DOHH2 (cell line): ENCODE data around the gene RBM15B.

Experiments
- H3F3A ChIP-seq: fragments of 200-600 bp; sonication (generic), shearing (Covaris generic); 2 replicates; pipeline ENCODE4 v1.6.0; 2016; ENCODE audit warnings: antibody characterized with exemption, mild to moderate bottlenecking; ENCODE audit not compliant: control insufficient read depth, insufficient read depth
- H3K27ac ChIP-seq: fragments of 200-600 bp; sonication (generic); 2 replicates; pipeline ENCODE4 v1.5.1; 2014; ENCODE audit warnings: low read depth, mild to moderate bottlenecking, low read length, moderate library complexity
- H3K27me3 ChIP-seq: fragments of 200-600 bp; sonication (generic); 2 replicates; pipeline ENCODE4 v1.6.1; 2014; ENCODE audit warnings: mild to moderate bottlenecking, low read length, mixed read lengths; ENCODE audit not compliant: control insufficient read depth
- H3K36me3 ChIP-seq: fragments of 200-600 bp; sonication (generic); 2 replicates; pipeline ENCODE4 v1.6.1; 2014; ENCODE audit warnings: mild to moderate bottlenecking, low read length, moderate library complexity, mixed read lengths; ENCODE audit not compliant: control insufficient read depth
- H3K4me1 ChIP-seq: fragments of 200-600 bp; sonication (generic); 2 replicates; pipeline ENCODE4 v1.6.1; 2014; ENCODE audit warnings: mild to moderate bottlenecking, low read length, mixed read lengths; ENCODE audit not compliant: control insufficient read depth
- H3K4me2 ChIP-seq: fragments of 200-600 bp; sonication (generic); 2 replicates; pipeline ENCODE4 v1.6.0; 2014; ENCODE audit warnings: mild to moderate bottlenecking, low read length, moderate library complexity
- H3K4me3 ChIP-seq: fragments of 200-600 bp; sonication (generic); 2 replicates; pipeline ENCODE4 v1.5.1; 2014; ENCODE audit warnings: mild to moderate bottlenecking, low read length, mixed read lengths
- H3K79me2 ChIP-seq: fragments of 200-600 bp; sonication (generic); 2 replicates; pipeline ENCODE4 v1.6.1; 2014; ENCODE audit warnings: mild to moderate bottlenecking, low read length, mixed read lengths; ENCODE audit not compliant: control insufficient read depth
- H3K9me2 ChIP-seq: fragments of 200-600 bp; sonication (generic); replicated peaks from 2 replicates; pipeline ENCODE4 v1.6.1; 2014; ENCODE audit warnings: mild to moderate bottlenecking, low read length, mixed read lengths; ENCODE audit not compliant: control insufficient read depth
- H3K9me3 ChIP-seq: fragments of 200-600 bp; sonication (generic); 2 replicates; pipeline ENCODE4 v1.6.1; 2014; ENCODE audit warnings: antibody characterized with exemption, low read length, mixed read lengths; ENCODE audit not compliant: control insufficient read depth, insufficient read depth
- H4K20me1 ChIP-seq: fragments of 200-600 bp; sonication (generic); 2 replicates; pipeline ENCODE4 v1.6.0; 2014; ENCODE audit warnings: low read depth, mild to moderate bottlenecking, antibody characterized with exemption, low read length, moderate library complexity; ENCODE audit not compliant: control insufficient read depth, insufficient read depth
- EZH2phosphoT487 ChIP-seq: fragments of 200-600 bp; sonication (generic); IDR thresholded peaks from 2 replicates; pipeline ENCODE4 v1.6.1; 2017; ENCODE audit warnings: borderline replicate concordance, mild to moderate bottlenecking, antibody characterized with exemption, low read length, moderate library complexity, mixed read lengths
- TF ChIP-seq, protein P1 (sequence below): fragments of 200-600 bp; sonication (generic); IDR thresholded peaks from one replicate; pipeline ENCODE4 v1.5.1; 2014; ENCODE audit warnings: antibody characterized with exemption, mild to moderate bottlenecking, low read depth, low read length; ENCODE audit not compliant: poor library complexity, severe bottlenecking

Gene RBM15B, protein sequence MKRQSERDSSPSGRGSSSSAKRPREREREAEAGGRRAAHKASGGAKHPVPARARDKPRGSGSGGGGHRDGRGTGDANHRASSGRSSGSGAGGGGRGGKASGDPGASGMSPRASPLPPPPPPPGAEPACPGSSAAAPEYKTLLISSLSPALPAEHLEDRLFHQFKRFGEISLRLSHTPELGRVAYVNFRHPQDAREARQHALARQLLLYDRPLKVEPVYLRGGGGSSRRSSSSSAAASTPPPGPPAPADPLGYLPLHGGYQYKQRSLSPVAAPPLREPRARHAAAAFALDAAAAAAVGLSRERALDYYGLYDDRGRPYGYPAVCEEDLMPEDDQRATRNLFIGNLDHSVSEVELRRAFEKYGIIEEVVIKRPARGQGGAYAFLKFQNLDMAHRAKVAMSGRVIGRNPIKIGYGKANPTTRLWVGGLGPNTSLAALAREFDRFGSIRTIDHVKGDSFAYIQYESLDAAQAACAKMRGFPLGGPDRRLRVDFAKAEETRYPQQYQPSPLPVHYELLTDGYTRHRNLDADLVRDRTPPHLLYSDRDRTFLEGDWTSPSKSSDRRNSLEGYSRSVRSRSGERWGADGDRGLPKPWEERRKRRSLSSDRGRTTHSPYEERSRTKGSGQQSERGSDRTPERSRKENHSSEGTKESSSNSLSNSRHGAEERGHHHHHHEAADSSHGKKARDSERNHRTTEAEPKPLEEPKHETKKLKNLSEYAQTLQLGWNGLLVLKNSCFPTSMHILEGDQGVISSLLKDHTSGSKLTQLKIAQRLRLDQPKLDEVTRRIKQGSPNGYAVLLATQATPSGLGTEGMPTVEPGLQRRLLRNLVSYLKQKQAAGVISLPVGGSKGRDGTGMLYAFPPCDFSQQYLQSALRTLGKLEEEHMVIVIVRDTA

DNA sequence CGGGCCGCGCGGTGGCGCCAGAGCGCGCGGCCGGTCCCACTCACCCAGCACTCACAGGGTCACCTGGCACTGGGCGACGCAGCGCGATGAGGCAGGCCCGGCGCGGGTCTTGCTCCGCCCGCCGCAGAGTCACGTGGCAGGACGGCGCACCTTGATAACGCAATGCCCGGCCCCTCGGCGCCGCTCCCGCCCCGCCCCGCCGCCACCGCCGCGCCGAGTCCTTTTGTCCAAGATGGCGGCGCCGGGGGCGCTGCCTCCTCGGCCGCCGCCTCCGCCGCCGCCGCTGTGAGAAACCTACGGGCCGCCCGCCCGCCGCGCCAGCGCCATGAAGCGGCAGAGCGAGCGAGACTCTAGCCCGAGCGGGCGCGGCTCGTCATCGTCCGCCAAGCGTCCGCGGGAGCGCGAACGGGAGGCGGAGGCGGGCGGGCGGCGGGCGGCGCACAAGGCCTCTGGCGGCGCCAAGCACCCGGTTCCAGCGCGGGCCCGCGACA is at the start of gene RBM15B:
TSS of gene RBM15B (plus strand) at position 211 of the 491 bp plus-strand sequence. CDS start at position 326, 115 bp downstream.
- peaks cover 92% of the 10 kb centered on the region for H3K79me2 ChIP-seq
- no peaks in the 10 kb centered on the region for H3K9me3 ChIP-seq
- no peaks in the 10 kb centered on the region for H3K9me2 ChIP-seq
- peak within 1 kb of the TSS; percentile 43 for H3K27ac ChIP-seq
- peaks cover 73% of the 10 kb centered on the region for H3K4me1 ChIP-seq
- peaks cover 19% of the 10 kb centered on the region for H4K20me1 ChIP-seq
- peak within 1 kb of the TSS; percentile 84 for H3K4me2 ChIP-seq
- H3K4me3 ChIP-seq = peak within 1 kb of the TSS; percentile 88
- H3K27me3 ChIP-seq = no peaks in the 10 kb centered on the region
- TF ChIP-seq, protein P1, sequence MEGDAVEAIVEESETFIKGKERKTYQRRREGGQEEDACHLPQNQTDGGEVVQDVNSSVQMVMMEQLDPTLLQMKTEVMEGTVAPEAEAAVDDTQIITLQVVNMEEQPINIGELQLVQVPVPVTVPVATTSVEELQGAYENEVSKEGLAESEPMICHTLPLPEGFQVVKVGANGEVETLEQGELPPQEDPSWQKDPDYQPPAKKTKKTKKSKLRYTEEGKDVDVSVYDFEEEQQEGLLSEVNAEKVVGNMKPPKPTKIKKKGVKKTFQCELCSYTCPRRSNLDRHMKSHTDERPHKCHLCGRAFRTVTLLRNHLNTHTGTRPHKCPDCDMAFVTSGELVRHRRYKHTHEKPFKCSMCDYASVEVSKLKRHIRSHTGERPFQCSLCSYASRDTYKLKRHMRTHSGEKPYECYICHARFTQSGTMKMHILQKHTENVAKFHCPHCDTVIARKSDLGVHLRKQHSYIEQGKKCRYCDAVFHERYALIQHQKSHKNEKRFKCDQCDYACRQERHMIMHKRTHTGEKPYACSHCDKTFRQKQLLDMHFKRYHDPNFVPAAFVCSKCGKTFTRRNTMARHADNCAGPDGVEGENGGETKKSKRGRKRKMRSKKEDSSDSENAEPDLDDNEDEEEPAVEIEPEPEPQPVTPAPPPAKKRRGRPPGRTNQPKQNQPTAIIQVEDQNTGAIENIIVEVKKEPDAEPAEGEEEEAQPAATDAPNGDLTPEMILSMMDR = no peak
- TF ChIP-seq EZH2phosphoT487 = no peak
- peaks cover 37% of the 10 kb centered on the region for H3F3A ChIP-seq
- peaks cover 91% of the 10 kb centered on the region for H3K36me3 ChIP-seq

DNA sequence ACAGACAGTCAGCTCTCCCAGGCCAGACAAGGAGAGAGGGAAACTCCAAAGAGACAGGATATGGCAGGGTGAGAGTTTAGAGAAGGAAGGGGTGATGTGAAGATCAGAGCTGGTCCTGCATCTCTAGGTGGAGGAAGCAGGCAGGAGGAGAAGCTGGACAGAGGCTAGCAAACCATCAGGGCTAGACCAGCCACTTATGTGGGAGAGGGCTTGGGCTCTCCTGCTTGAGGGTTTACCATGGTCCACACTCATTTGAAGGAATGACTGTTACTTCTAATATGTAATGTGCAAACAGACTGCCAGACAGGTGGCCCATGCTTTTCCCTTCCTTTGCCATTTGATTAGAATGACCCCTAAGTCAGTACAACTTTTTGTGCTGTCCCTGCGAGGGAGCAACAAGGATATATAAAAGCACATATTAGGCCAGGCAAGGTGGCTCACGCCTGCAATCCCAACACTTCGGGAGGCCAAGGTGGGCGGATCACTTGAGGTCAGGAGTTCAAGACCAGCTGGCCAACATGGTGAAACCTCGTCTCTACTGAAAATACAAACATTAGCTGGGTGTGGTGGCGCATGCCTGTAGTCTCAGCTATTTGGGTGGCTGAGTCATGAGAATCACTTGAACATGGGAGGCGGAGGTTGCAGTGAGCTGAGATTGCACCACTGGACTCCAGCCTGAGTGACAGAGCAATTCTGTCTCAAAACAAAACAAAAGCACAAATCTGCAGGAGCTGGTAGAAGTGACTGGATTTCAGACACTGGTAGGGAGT is 47.0 kb upstream of the RBM15B start:
- no peak overlapping the region for H3K27ac ChIP-seq
- TF ChIP-seq EZH2phosphoT487 = no peak
- TF ChIP-seq, protein P1 = no peak
- H3K4me1 ChIP-seq = no peaks in the 10 kb centered on the region

DNA sequence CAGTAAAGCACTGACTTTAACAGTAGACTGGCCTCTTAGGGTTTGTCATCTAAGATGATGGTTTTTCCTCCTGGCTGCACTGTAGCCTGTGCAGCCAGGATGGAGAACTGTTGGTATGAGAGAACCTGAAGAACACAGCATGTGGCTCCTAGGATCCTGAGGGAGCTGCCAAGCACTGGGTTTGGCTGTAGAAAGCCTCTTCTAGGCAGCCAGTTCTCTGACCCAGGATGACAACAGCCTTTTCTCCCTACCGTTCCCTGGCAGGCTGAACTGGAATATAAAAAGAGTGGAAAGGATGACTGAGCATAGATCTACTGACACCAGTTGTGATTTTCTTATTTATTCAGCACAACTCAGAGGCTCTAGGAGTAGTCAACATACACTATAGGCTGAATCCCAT is 40.3 kb upstream of the RBM15B start:
- Histone ChIP-seq H3K27ac (no peak overlapping the region), H3K9me2 (no peaks in the 10 kb centered on the region), H3K9me3 (no peaks in the 10 kb centered on the region), H4K20me1 (no peaks in the 10 kb centered on the region), H3K36me3 (no peaks in the 10 kb centered on the region), H3K4me1 (no peaks in the 10 kb centered on the region), H3K27me3 (no peaks in the 10 kb centered on the region), H3F3A (no peaks in the 10 kb centered on the region), H3K4me3 (no peak overlapping the region), H3K4me2 (no peak overlapping the region), H3K79me2 (no peaks in the 10 kb centered on the region)
- TF ChIP-seq, protein P1 = no peak
- TF ChIP-seq EZH2phosphoT487 = no peak

More for the DNA sequence above, 47.0 kb upstream of the RBM15B start:
- no peaks in the 10 kb centered on the region for H4K20me1 ChIP-seq
- no peaks in the 10 kb centered on the region for H3K9me3 ChIP-seq
- H3K36me3 ChIP-seq = no peaks in the 10 kb centered on the region
- no peaks in the 10 kb centered on the region for H3K27me3 ChIP-seq
- no peak overlapping the region for H3K4me2 ChIP-seq
- no peaks in the 10 kb centered on the region for H3K79me2 ChIP-seq
- no peaks in the 10 kb centered on the region for H3F3A ChIP-seq
- no peak overlapping the region for H3K4me3 ChIP-seq
- no peaks in the 10 kb centered on the region for H3K9me2 ChIP-seq
